ENCODE data around the gene OTUB2. TPM values are rescaled to one million over a fixed set of nuclear protein-coding genes. Genes with fewer than 3 reads are reported as not detected.

The OTUB2 gene
- total RNA-seq, 1 donor from 2014 or later: 1.3 TPM

GRCh38 chr14:94093418-94093817 lies 67.3 kb downstream of the OTUB2 start:
- no peak for FAIRE-seq
- no peak for DNase-seq (ENCODE audit: low read depth)
- no peaks in the 10 kb centered on the region for H3K27me3 ChIP-seq (ENCODE audit: control insufficient read depth, insufficient read depth, low read length)
- no peak overlapping the region for H3K4me3 ChIP-seq (ENCODE audit: low read depth, low read length)
- TF ChIP-seq CTCF (IDR thresholded peaks at IDR 0.05; ENCODE audit: insufficient read depth, low read length, severe bottlenecking): no peak
- H3K36me3 ChIP-seq (ENCODE audit: control insufficient read depth, insufficient read depth, low read length): no peaks in the 10 kb centered on the region

- Histone ChIP-seq H3K4me3 (ENCODE audit: low read depth, low read length) (no peak overlapping the region), H3K27me3 (ENCODE audit: control insufficient read depth, insufficient read depth, low read length) (no peaks in the 10 kb centered on the region), H3K36me3 (ENCODE audit: control insufficient read depth, insufficient read depth, low read length) (no peaks in the 10 kb centered on the region)
- TF ChIP-seq CTCF (IDR thresholded peaks at IDR 0.05; ENCODE audit: insufficient read depth, low read length, severe bottlenecking): no peak
- DNase-seq (ENCODE audit: low read depth) (no peak), FAIRE-seq (no peak)
Observed at GRCh38 chr14:94097091-94097490, 71.0 kb downstream of the OTUB2 start.

Other genes with a start within 250 kb of the OTUB2 start
- gene PRIMA1, start 237.9 kb upstream of the OTUB2 start, total RNA-seq: not detected in 2 replicates
- gene FAM181A, start 99.0 kb upstream of the OTUB2 start, total RNA-seq: not detected in 2 replicates
- gene ASB2, start 49.8 kb upstream of the OTUB2 start, total RNA-seq: 0.13 and 0.26 TPM in 2 replicates
- not detected in 2 replicates for gene CCDC197, start 29.0 kb upstream of the OTUB2 start, total RNA-seq
- 62.2 and 65.8 TPM in 2 replicates for gene DDX24, start 54.9 kb downstream of the OTUB2 start, total RNA-seq
- gene IFI27L1, start 55.0 kb downstream of the OTUB2 start, total RNA-seq: 8.7 and 13.1 TPM in 2 replicates
- gene IFI27, start 84.4 kb downstream of the OTUB2 start, total RNA-seq: 15.2 and 20.5 TPM in 2 replicates
- 44.5 and 124 TPM in 2 replicates for gene IFI27L2, start 103.3 kb downstream of the OTUB2 start, total RNA-seq
- 14.0 and 23.8 TPM in 2 replicates for gene PPP4R4, start 148.0 kb downstream of the OTUB2 start, total RNA-seq